NCI-H2196 treated with DMSO at 0.1 percent for 48 hours (cell line): ENCODE data around the gene IL2RA.
"Not testable (repeated sequence)": the region's sequence is repeated elsewhere in the genome, so short reads cannot be mapped to it uniquely, and the experiment has no call there.

Experiments used
- DNase-seq: peaks from one replicate; lab custom pipeline; 2025; ENCODE audit not compliant: unreplicated experiment; lab: John Stamatoyannopoulos, UW

The IL2RA gene

GRCh38 chr10:6062101-6062771 lies at the start of gene IL2RA:
TSS of gene IL2RA (minus strand) at chr10:6062367. CDS start at chr10:6062151, 216 bp downstream.
- no peak for DNase-seq

- DNase-seq: no peak
Observed at GRCh38 chr10:6110136-6110535, 48.0 kb upstream of the IL2RA start.

GRCh38 chr10:6109444-6109775 lies 47.2 kb upstream of the IL2RA start:
- no peak for DNase-seq

- no peak for DNase-seq
Observed at GRCh38 chr10:6108631-6109443, 46.7 kb upstream of the IL2RA start.

GRCh38 chr10:6108072-6108471 lies 45.9 kb upstream of the IL2RA start:
- no peak for DNase-seq

- not testable (repeated sequence) for DNase-seq
Observed at GRCh38 chr10:6107616-6108015, 45.4 kb upstream of the IL2RA start.

- DNase-seq: no peak
Observed at GRCh38 chr10:6103591-6103990, 41.4 kb upstream of the IL2RA start.

GRCh38 chr10:6102128-6102527 lies 40.0 kb upstream of the IL2RA start:
- no peak for DNase-seq

GRCh38 chr10:6101181-6101580 lies 39.0 kb upstream of the IL2RA start:
- DNase-seq: no peak

GRCh38 chr10:6100370-6100769 lies 38.2 kb upstream of the IL2RA start:
- DNase-seq: no peak

- no peak for DNase-seq
Observed at GRCh38 chr10:6098156-6098555, 36.0 kb upstream of the IL2RA start.

GRCh38 chr10:6097063-6097462 lies 34.9 kb upstream of the IL2RA start:
- DNase-seq: no peak

GRCh38 chr10:6095810-6096570 lies 33.8 kb upstream of the IL2RA start:
- no peak for DNase-seq

GRCh38 chr10:6092731-6093130 lies 30.6 kb upstream of the IL2RA start:
- no peak for DNase-seq

- no peak for DNase-seq
Observed at GRCh38 chr10:6091630-6092029, 29.5 kb upstream of the IL2RA start.

GRCh38 chr10:6089334-6090219 lies 27.4 kb upstream of the IL2RA start:
- DNase-seq: no peak

GRCh38 chr10:6088721-6089333 lies 26.7 kb upstream of the IL2RA start, which contains the start of gene RBM17:
TSS of gene RBM17 (plus strand) at chr10:6089034. CDS start at chr10:6097066, 8,032 bp downstream.
- peak; percentile 75 for DNase-seq

GRCh38 chr10:6086375-6087233 lies 24.4 kb upstream of the IL2RA start:
- peak; percentile 39 for DNase-seq
